Lower leg skin (tissue), 3 donors: Measurements from ENCODE around the gene CIZ1.

ENCODE experiments used
- CTCF ChIP-seq, 3 donors: fragments of 450-650 bp; IDR thresholded peaks; one replicate each; pipeline ENCODE4 v1.5.1; 2016; ENCODE audit warnings: antibody characterized with exemption in 3 of 3, mild to moderate bottlenecking in 3 of 3, moderate library complexity in 2 of 3
- POLR2A ChIP-seq, 2 donors: fragments of 450-650 bp; IDR thresholded peaks; one replicate each; pipeline ENCODE4 v1.6.1; 2016 to 2017; ENCODE audit warnings: antibody characterized with exemption in 2 of 2, mild to moderate bottlenecking in 1 of 2, moderate library complexity in 1 of 2

- no peak for TF ChIP-seq CTCF (IDR thresholded peaks at IDR 0.05)
- TF ChIP-seq POLR2A (IDR thresholded peaks at IDR 0.05) = no peak
Observed at GRCh38 chr9:128152133-128153059, 39.0 kb downstream of the CIZ1 start.
